Caki2 (cell line): ENCODE data around the gene MC1R. TPM values are rescaled to one million over a fixed set of nuclear protein-coding genes. Genes with fewer than 3 reads are reported as not detected.
"Not testable (repeated sequence)": the region's sequence is repeated elsewhere in the genome, so short reads cannot be mapped to it uniquely, and the experiment has no call there.

Experiments
- DNase-seq: peaks from one replicate; pipeline ENCODE4 v3.0.0-alpha.2; 2015; ENCODE audit warnings: low read depth
- in situ Hi-C: cut with HindIII; loops from 2 replicates; pipeline ENCODE4 v1.10.0; 2016; ENCODE audit warnings: low sequenced_read_pairs, low pct_unique_long_range_greater_than_20kb, mixed read lengths
- total RNA-seq: library from RNA; depleted of rRNA; stranded (reverse); fragments of >200 nt; shearing (Covaris generic); gene quantifications from 2 replicates; pipeline ENCODE4 v1.2.3, GENCODE V29; 2014; ENCODE audit warnings: low replicate concordance

The MC1R gene
- total RNA-seq, 1 experiment from 2014 or later = 12.3 TPM

- in situ Hi-C loops = no loop called here
Measured at GRCh38 chr16:89923640-89924296, 5.1 kb downstream of the MC1R start.

GRCh38 chr16:89924297-89924924, 5.7 kb downstream of the MC1R start:
- in situ Hi-C loops = no loop called here
- no peak for DNase-seq

More at GRCh38 chr16:89923640-89924296, 5.1 kb downstream of the MC1R start:
- DNase-seq = no peak

- in situ Hi-C loops = no loop called here
- no peak for DNase-seq
Measured at GRCh38 chr16:89924925-89925307, 6.3 kb downstream of the MC1R start.

- in situ Hi-C loops = no loop called here
- no peak for DNase-seq
Measured at GRCh38 chr16:89925596-89926079, 7.0 kb downstream of the MC1R start.

GRCh38 chr16:89931305-89931896, 12.7 kb downstream of the MC1R start:
- in situ Hi-C loops = no loop called here
- no peak for DNase-seq

- no peak for DNase-seq
- in situ Hi-C loops = no loop called here
Measured at GRCh38 chr16:89931964-89932363, 13.3 kb downstream of the MC1R start.

- not testable (repeated sequence) for DNase-seq
Measured at GRCh38 chr16:89934019-89934418, 15.4 kb downstream of the MC1R start.

GRCh38 chr16:89934611-89935553, 16.2 kb downstream of the MC1R start:
- DNase-seq = no peak
- in situ Hi-C loops = no loop called here

More at GRCh38 chr16:89934019-89934418, 15.4 kb downstream of the MC1R start:
- in situ Hi-C loops = not testable (repeated sequence)

- DNase-seq, in situ Hi-C loops: not testable (repeated sequence)
Measured at GRCh38 chr16:89935620-89936019, 17.0 kb downstream of the MC1R start.

- in situ Hi-C loops = no loop called here
- DNase-seq = no peak
Measured at GRCh38 chr16:89936034-89936433, 17.4 kb downstream of the MC1R start.

GRCh38 chr16:89936508-89936907, 17.8 kb downstream of the MC1R start:
- no peak for DNase-seq

GRCh38 chr16:89936981-89937380, 18.3 kb downstream of the MC1R start:
- no peak for DNase-seq
- in situ Hi-C loops = no loop called here

More at GRCh38 chr16:89936508-89936907, 17.8 kb downstream of the MC1R start:
- in situ Hi-C loops = no loop called here

GRCh38 chr16:89938175-89938885, 19.7 kb downstream of the MC1R start:
- no peak for DNase-seq
- in situ Hi-C loops = no loop called here

- in situ Hi-C loops = no loop called here
- no peak for DNase-seq
Measured at GRCh38 chr16:89944773-89945172, 26.1 kb downstream of the MC1R start.

GRCh38 chr16:89945654-89946053, 27.0 kb downstream of the MC1R start:
- DNase-seq = no peak
- in situ Hi-C loops = no loop called here

GRCh38 chr16:89946515-89946914, 27.9 kb downstream of the MC1R start:
- no peak for DNase-seq
- in situ Hi-C loops = no loop called here

GRCh38 chr16:89949121-89949742, 30.6 kb downstream of the MC1R start:
- DNase-seq = no peak
- in situ Hi-C loops = no loop called here
